D721Med (cell line): ENCODE results near the gene HLA-E.

Experiments used
- DNase-seq: peaks from one replicate; pipeline ENCODE4 v3.0.0; 2011; ENCODE audit warnings: low spot score; ENCODE audit not compliant: insufficient read length
- FAIRE-seq: peaks from 2 replicates; lab custom pipeline; 2011; peaks lifted over from hg19 to GRCh38; lab: Jason Lieb, UNC
- CTCF ChIP-seq: IDR thresholded peaks from 2 replicates; pipeline ENCODE4 v1.5.1; 2012; ENCODE audit warnings: mild to moderate bottlenecking, control low read depth; ENCODE audit not compliant: insufficient read depth; ENCODE audit errors: missing control alignments

HLA-E gene

GRCh38 chr6:30500421-30501355, 11.4 kb downstream of the HLA-E start:
- FAIRE-seq = no peak
- DNase-seq = no peak

GRCh38 chr6:30507849-30508827, 18.8 kb downstream of the HLA-E start:
- no peak for FAIRE-seq
- no peak for DNase-seq
- no peak for TF ChIP-seq CTCF

More at GRCh38 chr6:30500421-30501355, 11.4 kb downstream of the HLA-E start:
- TF ChIP-seq CTCF = no peak

GRCh38 chr6:30508890-30509736, 19.8 kb downstream of the HLA-E start:
- DNase-seq = no peak
- FAIRE-seq = no peak
- TF ChIP-seq CTCF = no peak

GRCh38 chr6:30510419-30511168, 21.3 kb downstream of the HLA-E start:
- DNase-seq = no peak
- TF ChIP-seq CTCF = no peak
- no peak for FAIRE-seq

- FAIRE-seq (no peak), DNase-seq (no peak)
- TF ChIP-seq CTCF = no peak
Observed at GRCh38 chr6:30511169-30511546, 21.8 kb downstream of the HLA-E start.

- DNase-seq (no peak), FAIRE-seq (no peak)
- no peak for TF ChIP-seq CTCF
Observed at GRCh38 chr6:30513451-30513850, 24.1 kb downstream of the HLA-E start.
